Stomach (tissue), 9 donors: Measurements from ENCODE around the gene TDO2. TPM values are rescaled to one million over a fixed set of nuclear protein-coding genes. Genes with fewer than 3 reads are reported as not detected.
A peak's percentile ranks its signal among the peaks of the same experiment; 100 is the strongest.

Source experiments
- DNase-seq, 2 donors: peaks; one replicate each; pipeline versions ENCODE4 v3.0.0 to v3.0.0-alpha.2; 2013 to 2019
- H3K27ac ChIP-seq, 5 donors: fragments of 200-600 bp in 4 of 5; sonication (generic) in 4 of 5; one replicate each; pipeline ENCODE4 v1.5.1; 2013 to 2019; ENCODE audit warnings: mild to moderate bottlenecking in 1 of 5, moderate library complexity in 1 of 5
- H3K27me3 ChIP-seq, 3 donors: fragments of 200-600 bp; sonication (generic); one replicate each; pipeline ENCODE4 v1.5.1; 2017 to 2019; ENCODE audit warnings: mixed run types in 1 of 3
- H3K36me3 ChIP-seq, 4 donors: fragments of 200-600 bp; sonication (generic); 1 replicate in 3 of 4; 2 replicates in 1 of 4; pipeline ENCODE4 v1.5.1; 2016 to 2019
- H3K4me1 ChIP-seq, 4 donors: fragments of 200-600 bp; sonication (generic); one replicate each; pipeline ENCODE4 v1.5.1; 2016 to 2019
- H3K4me3 ChIP-seq, 4 donors: fragments of 200-600 bp; sonication (generic) in 3 of 4; one replicate each; pipeline ENCODE4 v1.5.1; 2016 to 2019; ENCODE audit warnings: mild to moderate bottlenecking in 1 of 4
- H3K9me3 ChIP-seq, 4 donors: fragments of 200-600 bp; sonication (generic); one replicate each; pipeline ENCODE4 v1.5.1; 2016 to 2019
- EP300 ChIP-seq: sonication (generic); formaldehyde crosslinking; IDR thresholded peaks from one replicate; pipeline ENCODE4 v1.6.1; 2017; ENCODE audit warnings: antibody characterized with exemption
- POLR2A ChIP-seq, 4 donors: fragments of 450-650 bp; IDR thresholded peaks; one replicate each; pipeline ENCODE4 v1.6.1; 2016; ENCODE audit warnings: antibody characterized with exemption in 4 of 4, control low read depth in 2 of 4, mild to moderate bottlenecking in 1 of 4, moderate library complexity in 1 of 4
- POLR2AphosphoS5 ChIP-seq, 3 donors: sonication (generic); formaldehyde crosslinking; IDR thresholded peaks; one replicate each; pipeline ENCODE4 v1.6.1; 2016; ENCODE audit warnings: antibody characterized with exemption in 3 of 3
- WGBS, 5 donors: extraction: QIAGEN DNeasy Blood & Tissue Kit in 3 of 5; methylation state at CpG; one replicate each; pipeline versions ENCODE4 v1.1.5 to v1.1.7; 2013 to 2018; 5-methylcytosine and 5-hydroxymethylcytosine counted together
- intact Hi-C: fragments of 100-400 bp; cut with DNase I; formaldehyde crosslinking; loops from one replicate; pipeline ENCODE4 v1.15.1; 2023; ENCODE audit warnings: low total_unique reads
- polyA plus RNA-seq, 3 donors: library from polyadenylated mRNA; stranded (reverse); fragments of 200-250 nt; gene quantifications; one replicate each; pipeline ENCODE4 v1.2.3, GENCODE V29; 2013
- total RNA-seq, 5 donors: library from RNA; depleted of rRNA; stranded (reverse); fragments of >200 nt; gene quantifications; one replicate each; pipeline versions ENCODE4 v1.1.0 to v1.2.3, GENCODE V29; 2014 to 2016
- TF ChIP-seq, protein P1 (sequence below), 7 experiments: fragments of 450-650 bp in 4 of 7; fragments of 200-600 bp in 3 of 7; sonication (generic) in 3 of 7; IDR thresholded peaks; one replicate each; pipeline ENCODE4 v1.5.1; 2016 to 2019; ENCODE audit warnings: antibody characterized with exemption in 7 of 7, control low read depth in 2 of 7, mild to moderate bottlenecking in 1 of 7
- donor health status: healthy with polysubstance abuse.
- donor health status: Bipolar disorder and iron deficiency.
- donor health status: healthy.

The TDO2 gene
- total and polyA plus RNA-seq, 8 donors, result 0.30 to 5.0 (median 0.56) TPM; not detected in 5

DNA sequence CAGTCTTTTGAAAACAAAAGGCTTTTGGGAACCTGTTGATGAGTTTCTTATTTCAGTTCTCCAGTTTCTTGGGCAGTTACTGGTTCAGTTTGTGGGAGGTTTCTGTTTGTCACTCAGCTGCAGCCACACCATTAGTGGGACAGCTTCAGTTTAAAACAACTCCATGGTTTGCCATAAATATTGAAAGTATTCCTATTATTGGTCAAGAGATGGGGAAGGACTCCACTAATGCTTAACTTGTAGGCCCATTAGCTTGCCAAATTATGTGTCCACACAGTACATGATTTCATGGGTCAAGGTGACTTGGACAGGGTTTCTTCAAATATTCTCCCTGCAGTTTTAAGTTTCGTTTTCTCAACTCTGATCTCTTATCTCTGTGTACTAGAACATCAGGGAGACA lies 21.9 kb upstream of the TDO2 start:
- no peak for DNase-seq
- WGBS, 5 donors, result 33 to 47% (median 38%) methylated on average over 1 of the region's 1 CpG
- Histone ChIP-seq H3K4me3 (no peak overlapping the region), H3K27me3 (no peaks in the 10 kb centered on the region), H3K27ac (no peak overlapping the region), H3K36me3 (no peaks in the 10 kb centered on the region), H3K4me1 (no peaks in the 10 kb centered on the region), H3K9me3 (no peaks in the 10 kb centered on the region)
- no peak for TF ChIP-seq POLR2A (IDR thresholded peaks at IDR 0.05)
- no peak for TF ChIP-seq POLR2AphosphoS5 (IDR thresholded peaks at IDR 0.05)
- no peak for TF ChIP-seq EP300
- TF ChIP-seq, protein P1, sequence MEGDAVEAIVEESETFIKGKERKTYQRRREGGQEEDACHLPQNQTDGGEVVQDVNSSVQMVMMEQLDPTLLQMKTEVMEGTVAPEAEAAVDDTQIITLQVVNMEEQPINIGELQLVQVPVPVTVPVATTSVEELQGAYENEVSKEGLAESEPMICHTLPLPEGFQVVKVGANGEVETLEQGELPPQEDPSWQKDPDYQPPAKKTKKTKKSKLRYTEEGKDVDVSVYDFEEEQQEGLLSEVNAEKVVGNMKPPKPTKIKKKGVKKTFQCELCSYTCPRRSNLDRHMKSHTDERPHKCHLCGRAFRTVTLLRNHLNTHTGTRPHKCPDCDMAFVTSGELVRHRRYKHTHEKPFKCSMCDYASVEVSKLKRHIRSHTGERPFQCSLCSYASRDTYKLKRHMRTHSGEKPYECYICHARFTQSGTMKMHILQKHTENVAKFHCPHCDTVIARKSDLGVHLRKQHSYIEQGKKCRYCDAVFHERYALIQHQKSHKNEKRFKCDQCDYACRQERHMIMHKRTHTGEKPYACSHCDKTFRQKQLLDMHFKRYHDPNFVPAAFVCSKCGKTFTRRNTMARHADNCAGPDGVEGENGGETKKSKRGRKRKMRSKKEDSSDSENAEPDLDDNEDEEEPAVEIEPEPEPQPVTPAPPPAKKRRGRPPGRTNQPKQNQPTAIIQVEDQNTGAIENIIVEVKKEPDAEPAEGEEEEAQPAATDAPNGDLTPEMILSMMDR (IDR thresholded peaks at IDR 0.05), result no peak
- intact Hi-C loops, result no loop called here

- H3K4me3 ChIP-seq, result no peak overlapping the region
- H3K9me3 ChIP-seq, result no peaks in the 10 kb centered on the region
- no peaks in the 10 kb centered on the region for H3K4me1 ChIP-seq
- intact Hi-C loops, result no loop called here
- H3K36me3 ChIP-seq, result no peaks in the 10 kb centered on the region
- WGBS, 5 donors, result 69 to 81% (median 75%) methylated on average over 3 of the region's 3 CpGs
- TF ChIP-seq POLR2A (IDR thresholded peaks at IDR 0.05) (no peak), POLR2AphosphoS5 (IDR thresholded peaks at IDR 0.05) (no peak), EP300 (no peak)
- TF ChIP-seq, protein P1 (IDR thresholded peaks at IDR 0.05), result no peak
- no peak overlapping the region for H3K27ac ChIP-seq
- no peak for DNase-seq
- H3K27me3 ChIP-seq, result no peaks in the 10 kb centered on the region
These were observed 19.6 kb upstream of the TDO2 start for GRCh38 chr4:155883895-155884294.

GRCh38 chr4:155885666-155886065 lies 17.8 kb upstream of the TDO2 start:
- peak in 1 of 2 donors; percentile 42 for DNase-seq
- WGBS, 5 donors, result 20 to 54% (median 35%) methylated on average over 6 of the region's 6 CpGs

GRCh38 chr4:155887045-155887444 lies 16.5 kb upstream of the TDO2 start:
- no peak for TF ChIP-seq EP300
- WGBS, 5 donors, result 40 to 64% (median 53%) methylated on average over 1 of the region's 1 CpG
- H3K27ac ChIP-seq, result no peak overlapping the region

More at GRCh38 chr4:155885666-155886065, 17.8 kb upstream of the TDO2 start:
- intact Hi-C loops, result no loop called here
- Histone ChIP-seq H3K27me3 (no peaks in the 10 kb centered on the region), H3K9me3 (no peaks in the 10 kb centered on the region), H3K4me1 (no peaks in the 10 kb centered on the region), H3K27ac (no peak overlapping the region), H3K4me3 (no peak overlapping the region), H3K36me3 (no peaks in the 10 kb centered on the region)
- TF ChIP-seq POLR2A (IDR thresholded peaks at IDR 0.05) (no peak), EP300 (no peak), POLR2AphosphoS5 (IDR thresholded peaks at IDR 0.05) (no peak)
- TF ChIP-seq, protein P1 (IDR thresholded peaks at IDR 0.05), result no peak

GRCh38 chr4:155887847-155888570 lies 15.5 kb upstream of the TDO2 start:
- no peak for DNase-seq
- H3K27me3 ChIP-seq, result no peaks in the 10 kb centered on the region
- no peak overlapping the region for H3K27ac ChIP-seq
- WGBS, 5 donors, result 63 to 75% (median 64%) methylated on average over 5 to 6 of the region's 6 CpGs
- no peak for TF ChIP-seq EP300
- TF ChIP-seq POLR2AphosphoS5 (IDR thresholded peaks at IDR 0.05), result no peak
- TF ChIP-seq, protein P1 (IDR thresholded peaks at IDR 0.05), result no peak
- no peak for TF ChIP-seq POLR2A (IDR thresholded peaks at IDR 0.05)
- no peak overlapping the region for H3K4me3 ChIP-seq
- H3K9me3 ChIP-seq, result no peaks in the 10 kb centered on the region
- intact Hi-C loops, result no loop called here
- no peaks in the 10 kb centered on the region for H3K36me3 ChIP-seq
- H3K4me1 ChIP-seq, result no peaks in the 10 kb centered on the region

More at GRCh38 chr4:155887045-155887444, 16.5 kb upstream of the TDO2 start:
- DNase-seq, result no peak
- H3K4me1 ChIP-seq, result no peaks in the 10 kb centered on the region
- no peak overlapping the region for H3K4me3 ChIP-seq
- no peaks in the 10 kb centered on the region for H3K36me3 ChIP-seq
- intact Hi-C loops, result no loop called here
- no peaks in the 10 kb centered on the region for H3K27me3 ChIP-seq
- no peaks in the 10 kb centered on the region for H3K9me3 ChIP-seq
